GM08714 (cell line): Measurements from ENCODE around the gene TMEM123.

Experiments
- H3K4me3 ChIP-seq: fragments of 200-500 bp; sonication (Bioruptor generic); 2 replicates; pipeline ENCODE4 v1.5.1; 2014; ENCODE audit warnings: mild to moderate bottlenecking, low read length, inconsistent platforms
- ZNF274 ChIP-seq: IDR thresholded peaks from 2 replicates; pipeline ENCODE4 v1.6.1; 2012; ENCODE audit warnings: mild to moderate bottlenecking, low read depth, low read length

Gene TMEM123

DNA sequence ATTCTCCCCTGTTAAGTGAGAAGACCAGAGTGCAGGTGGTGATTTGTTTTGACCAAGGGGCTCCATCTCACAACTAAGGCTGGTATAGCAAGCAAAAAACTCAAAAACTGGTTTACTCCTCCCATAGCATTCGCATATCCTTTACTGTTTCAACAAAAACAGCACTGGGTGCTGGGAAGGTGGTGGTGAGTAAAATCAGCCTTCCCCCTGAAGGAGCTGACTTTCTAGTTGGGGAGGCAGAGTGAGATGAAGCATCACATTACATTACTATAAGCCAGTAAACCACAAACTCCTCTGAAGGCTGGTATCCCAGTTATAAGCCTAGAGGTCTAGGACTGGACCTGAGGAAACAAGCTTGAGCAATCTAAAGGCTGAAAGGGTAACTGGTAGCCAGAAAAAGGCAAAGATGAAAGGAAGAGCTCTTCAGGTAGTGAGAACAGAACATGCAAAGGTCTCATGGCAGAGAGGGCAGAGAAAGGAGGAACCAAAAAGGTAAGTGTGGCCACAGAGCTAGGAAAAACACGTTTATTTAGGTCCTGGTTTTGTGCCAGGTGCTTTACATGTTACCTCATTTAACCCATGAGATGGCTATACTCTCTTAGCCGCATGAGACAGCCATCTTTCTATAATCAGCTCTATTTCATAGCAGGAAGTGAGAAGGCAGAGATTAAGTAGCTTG is 22.3 kb downstream of the TMEM123 start:
- H3K4me3 ChIP-seq = peak overlapping the region; percentile 6; the same call in 1 of the 2 replicates
- no peak for TF ChIP-seq ZNF274

DNA sequence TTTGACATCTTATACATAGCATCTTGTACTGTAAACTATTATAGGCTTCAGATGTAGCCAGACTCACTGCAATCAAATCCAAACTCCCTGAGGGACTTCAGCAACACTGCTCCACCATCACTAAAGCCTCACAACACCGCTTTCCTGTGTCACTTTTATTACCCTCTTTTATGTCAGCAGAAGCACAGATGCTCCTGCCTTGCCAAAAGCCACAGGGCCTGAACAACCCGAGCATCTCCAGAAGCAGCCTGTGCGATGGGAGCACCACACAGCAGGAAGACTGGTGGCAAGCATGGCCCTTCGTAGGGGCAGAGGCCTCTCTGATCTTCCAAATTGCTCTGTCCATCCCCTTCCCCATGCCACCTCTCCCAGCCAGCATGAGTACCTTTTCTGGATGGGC is 22.9 kb downstream of the TMEM123 start:
- H3K4me3 ChIP-seq = peak overlapping the region; percentile 6; the same call in 1 of the 2 replicates
- no peak for TF ChIP-seq ZNF274

DNA sequence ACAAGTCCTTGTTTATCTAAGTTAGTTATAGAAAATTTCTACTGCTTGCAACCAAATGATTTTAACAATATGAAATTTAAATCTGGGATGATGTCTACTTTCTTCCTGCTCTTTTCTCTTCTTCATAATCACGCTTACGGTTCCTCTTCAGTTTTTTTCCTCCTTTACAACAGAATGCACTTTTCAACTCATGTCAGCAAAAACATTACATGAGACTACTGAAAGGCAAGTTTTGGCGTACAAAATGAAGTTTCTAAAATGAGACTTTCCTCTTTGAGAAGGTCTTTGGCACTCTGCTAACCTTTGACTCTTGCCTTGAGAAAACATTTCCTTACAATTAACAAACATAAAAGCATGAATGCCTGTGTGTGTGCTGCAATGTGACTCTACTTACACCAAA is 23.3 kb downstream of the TMEM123 start:
- no peak overlapping the region for H3K4me3 ChIP-seq

DNA sequence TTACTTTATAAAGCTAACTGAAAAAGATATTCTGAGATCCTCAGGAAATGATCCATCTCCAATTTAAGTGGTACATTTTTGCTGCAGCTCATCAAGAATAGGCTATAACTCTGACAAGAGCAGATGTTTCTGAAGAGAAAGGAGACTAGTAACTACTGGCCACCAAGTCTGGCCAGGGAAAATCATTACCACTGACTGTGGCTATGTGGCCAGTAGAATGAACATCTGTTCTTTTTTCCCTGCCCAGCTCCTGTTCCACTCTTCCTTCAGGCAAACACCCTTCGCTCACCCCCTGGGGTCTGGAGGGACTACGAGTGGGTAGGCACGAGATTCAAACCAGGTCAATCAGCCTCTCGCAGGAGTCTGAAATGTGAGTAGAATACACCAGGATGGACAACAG is 23.9 kb downstream of the TMEM123 start:
- no peak for TF ChIP-seq ZNF274
- H3K4me3 ChIP-seq = no peak overlapping the region

More for the DNA sequence above, 23.3 kb downstream of the TMEM123 start:
- TF ChIP-seq ZNF274 = no peak

DNA sequence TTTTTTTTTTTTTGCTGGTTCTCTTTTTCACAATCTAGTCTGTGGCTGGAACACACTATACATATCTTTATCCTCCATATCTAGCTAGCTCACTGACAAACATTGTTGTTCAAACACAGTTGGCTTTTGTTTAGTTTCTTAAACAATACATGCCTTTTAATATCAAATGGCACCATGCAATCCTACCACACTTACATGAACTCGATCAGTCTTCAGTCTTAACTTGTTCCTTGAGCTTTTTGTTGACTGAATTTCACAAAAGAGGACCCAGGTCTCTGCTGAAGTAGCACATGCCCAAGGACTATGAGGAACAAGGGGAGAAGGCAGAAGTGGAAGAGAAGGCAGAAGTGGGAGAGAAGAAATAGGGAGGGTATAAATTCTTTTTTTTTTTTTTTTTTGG is 25.5 kb downstream of the TMEM123 start:
- TF ChIP-seq ZNF274 = no peak
- no peak overlapping the region for H3K4me3 ChIP-seq

DNA sequence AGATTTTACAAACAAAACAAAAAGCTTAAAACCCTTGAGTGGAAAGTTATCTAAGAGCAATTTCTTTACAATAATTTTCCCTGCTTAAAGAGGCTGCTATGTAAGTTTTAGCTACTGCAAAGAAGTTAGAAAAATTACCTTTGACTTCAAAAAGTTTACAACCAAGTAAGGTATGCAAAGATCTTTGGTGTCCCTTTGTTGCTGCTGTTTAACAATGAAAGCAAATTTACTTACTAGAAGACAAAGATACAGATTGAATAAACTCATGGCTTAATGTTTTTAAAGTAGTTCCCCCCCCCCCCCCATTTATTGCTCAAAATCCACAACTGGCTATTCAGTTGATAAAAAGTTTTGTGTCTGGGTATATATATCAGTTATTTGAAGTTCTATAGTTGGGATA is 26.0 kb downstream of the TMEM123 start:
- no peak for TF ChIP-seq ZNF274
- no peak overlapping the region for H3K4me3 ChIP-seq

DNA sequence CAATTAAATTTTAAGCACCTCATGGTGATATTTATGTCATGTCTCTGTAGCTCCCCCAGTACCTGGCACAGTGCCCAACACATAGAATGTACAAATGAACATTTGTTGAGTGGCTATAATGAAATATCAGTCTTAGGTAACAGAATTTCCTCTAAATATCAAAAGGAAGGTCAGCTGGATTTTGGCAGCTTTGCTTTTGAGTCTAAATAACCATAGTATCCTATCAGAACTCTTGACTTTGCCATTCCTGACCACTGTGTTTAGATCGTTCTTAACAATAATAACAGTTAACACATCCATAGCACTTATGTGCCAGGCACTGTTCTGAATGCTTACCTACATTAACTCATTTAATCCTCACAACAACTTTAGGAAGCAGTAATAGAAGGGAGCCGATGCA is 26.6 kb downstream of the TMEM123 start:
- no peak for TF ChIP-seq ZNF274
- no peak overlapping the region for H3K4me3 ChIP-seq

DNA sequence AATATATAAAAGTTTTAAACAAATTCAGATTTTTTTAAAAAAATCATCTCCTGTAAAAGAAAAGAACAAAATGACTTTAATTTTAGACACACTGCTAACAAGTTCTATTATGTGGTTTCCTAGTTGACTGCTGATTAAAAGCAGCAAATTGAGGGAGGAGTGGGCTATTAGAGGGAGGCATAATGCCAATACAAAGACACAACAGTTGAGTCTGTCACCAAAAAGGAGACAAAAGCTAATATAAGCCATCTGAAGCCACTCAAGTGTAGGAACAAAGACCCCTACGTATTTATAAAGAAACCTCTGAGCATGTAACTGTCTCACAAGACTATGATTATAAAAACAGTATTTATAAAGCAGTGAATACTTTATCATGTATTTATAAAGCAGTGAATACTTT is 28.6 kb downstream of the TMEM123 start:
- TF ChIP-seq ZNF274 = no peak
- H3K4me3 ChIP-seq = no peak overlapping the region

DNA sequence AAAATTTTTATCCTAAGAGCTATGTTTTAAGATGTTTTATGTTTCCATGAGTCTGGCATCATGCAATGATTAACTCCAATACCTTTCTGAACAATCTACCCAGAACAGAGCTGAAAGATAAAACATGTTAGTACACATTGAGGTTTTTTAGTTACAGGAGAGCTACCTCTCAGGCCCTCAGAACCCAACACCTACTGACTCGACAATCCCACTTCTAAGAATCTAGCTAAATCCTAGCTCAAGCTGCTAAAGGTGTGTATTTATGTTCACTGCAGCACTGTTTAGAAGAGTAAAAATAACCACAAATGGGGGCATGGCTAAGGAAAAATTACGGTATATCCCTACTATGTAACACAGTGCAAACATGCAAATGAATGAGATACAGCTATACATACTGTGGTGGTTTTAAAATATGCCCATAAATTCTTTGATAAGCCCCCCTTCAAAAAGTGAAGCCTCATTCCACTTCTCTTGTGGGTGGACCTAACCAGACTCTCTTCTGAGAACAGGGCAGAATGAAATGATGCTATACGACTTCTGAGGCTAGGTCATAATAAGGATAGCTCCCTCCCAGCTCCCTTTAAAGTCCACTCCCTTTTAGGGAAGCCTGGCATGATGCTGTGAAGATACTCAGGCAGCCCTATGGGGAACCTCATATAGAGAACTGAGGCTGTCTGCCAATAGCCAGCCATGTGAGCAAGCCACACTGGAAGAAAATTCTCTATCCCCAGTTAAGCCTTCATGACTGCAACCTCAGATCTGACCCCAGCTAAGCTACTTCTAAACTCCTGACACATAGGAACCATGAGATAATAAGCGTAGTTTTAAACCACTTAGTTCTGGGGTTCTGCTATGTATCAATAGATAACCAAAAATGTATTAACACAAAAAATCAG is 29.5 kb downstream of the TMEM123 start:
- H3K4me3 ChIP-seq = no peak overlapping the region
- TF ChIP-seq ZNF274 = no peak

DNA sequence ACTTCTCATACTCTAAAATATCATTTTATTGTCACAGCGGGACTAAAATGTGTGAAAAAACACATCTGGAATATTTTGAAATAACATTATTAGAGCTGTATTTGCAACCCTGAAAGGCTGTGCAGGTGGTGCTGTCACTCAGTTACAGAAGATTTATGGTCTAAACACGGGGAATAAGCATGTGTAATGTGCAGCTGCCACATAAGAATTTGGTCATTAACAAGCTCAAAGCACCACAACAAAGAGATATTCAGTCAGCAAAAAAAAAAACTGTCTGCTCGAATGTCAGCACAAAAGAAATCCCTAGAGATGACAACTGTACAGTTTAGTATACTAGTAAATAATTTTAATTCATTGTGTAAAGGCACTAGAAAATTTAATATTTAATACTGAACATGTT is 31.3 kb downstream of the TMEM123 start:
- H3K4me3 ChIP-seq = no peak overlapping the region
- TF ChIP-seq ZNF274 = no peak

DNA sequence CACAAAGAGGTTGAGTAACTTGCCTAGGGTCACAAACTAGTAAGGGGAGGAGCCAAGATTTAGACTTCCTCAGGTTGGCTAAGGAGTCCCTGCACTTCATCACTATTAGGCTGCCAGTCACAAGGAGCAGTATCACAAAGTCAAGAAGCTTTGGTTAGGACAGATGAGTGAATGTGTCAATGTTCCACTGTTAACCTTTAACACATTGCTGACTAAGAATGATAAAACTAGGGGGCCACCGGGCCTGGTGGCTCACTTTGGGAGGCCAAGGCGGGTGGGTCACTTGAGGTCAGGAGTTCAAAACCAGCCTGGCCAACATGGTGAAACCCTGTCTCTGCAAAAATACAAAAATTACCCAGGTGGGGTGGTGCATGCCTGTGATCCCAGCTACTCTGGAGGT is 32.0 kb downstream of the TMEM123 start:
- TF ChIP-seq ZNF274 = no peak
- no peak overlapping the region for H3K4me3 ChIP-seq

DNA sequence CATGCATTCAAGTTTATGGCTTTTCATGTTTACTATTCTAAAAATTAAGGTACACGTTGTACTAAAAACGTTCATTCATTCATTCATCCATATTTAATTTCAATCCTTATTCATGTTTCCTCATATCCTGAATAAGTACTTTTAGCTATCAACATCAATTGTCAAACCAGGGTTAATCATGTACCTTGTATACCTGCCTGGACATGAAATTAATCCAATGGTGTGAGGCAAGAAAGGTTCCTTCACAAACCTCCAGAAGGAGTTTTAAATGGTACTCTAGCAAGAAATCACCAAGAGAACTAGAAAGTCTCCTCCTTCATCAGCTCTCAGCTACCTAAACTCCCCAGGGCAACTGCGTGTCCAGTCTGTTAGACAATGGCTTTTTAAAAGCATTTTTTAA is 33.4 kb downstream of the TMEM123 start:
- no peak overlapping the region for H3K4me3 ChIP-seq
- TF ChIP-seq ZNF274 = no peak

DNA sequence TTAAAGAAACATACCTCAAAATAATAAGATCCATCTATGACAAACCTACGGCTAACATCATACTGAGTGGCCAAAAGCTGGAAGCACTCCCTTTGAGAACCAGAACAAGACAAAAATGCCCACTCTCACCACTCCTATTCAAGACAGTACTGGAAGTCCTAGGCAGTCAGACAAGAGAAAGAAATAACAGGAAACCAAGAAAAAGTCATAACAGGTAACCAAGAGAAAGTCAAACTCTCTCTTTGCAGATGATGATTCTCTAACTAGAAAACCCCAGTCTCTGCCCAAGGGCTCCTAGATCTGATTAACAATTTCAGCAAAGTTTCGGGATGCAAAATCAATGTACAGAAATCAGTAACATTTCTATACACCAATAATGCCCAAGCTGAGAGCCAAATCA is 35.6 kb downstream of the TMEM123 start:
- H3K4me3 ChIP-seq = no peak overlapping the region
- no peak for TF ChIP-seq ZNF274

DNA sequence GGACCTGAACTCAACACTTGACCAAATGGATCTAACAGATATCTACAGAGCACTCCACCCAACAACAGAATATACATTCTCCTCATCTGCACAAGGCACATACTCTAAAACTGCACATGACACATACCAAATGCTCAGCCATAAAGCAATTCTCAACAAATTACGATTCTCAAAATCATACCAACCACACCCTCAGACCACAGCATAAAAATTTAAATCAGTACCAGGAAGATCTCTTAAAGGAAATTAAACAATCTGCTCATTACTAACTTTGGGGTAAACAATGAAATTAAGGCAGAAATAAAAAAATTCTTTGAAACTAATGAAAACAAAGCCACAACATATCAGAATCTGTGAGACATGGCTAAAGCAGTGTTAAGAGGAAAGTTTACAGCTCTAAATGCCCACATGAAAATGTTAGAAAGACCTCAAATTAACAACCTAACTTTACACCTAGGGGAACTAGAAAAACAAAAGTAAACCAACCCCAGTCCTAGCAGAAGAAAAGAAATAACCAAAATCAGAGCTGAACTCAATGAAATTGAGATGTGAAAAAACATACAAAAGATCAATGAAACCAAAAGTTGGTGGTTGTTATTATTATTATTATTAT is 37.2 kb downstream of the TMEM123 start:
- no peak for TF ChIP-seq ZNF274
- no peak overlapping the region for H3K4me3 ChIP-seq

DNA sequence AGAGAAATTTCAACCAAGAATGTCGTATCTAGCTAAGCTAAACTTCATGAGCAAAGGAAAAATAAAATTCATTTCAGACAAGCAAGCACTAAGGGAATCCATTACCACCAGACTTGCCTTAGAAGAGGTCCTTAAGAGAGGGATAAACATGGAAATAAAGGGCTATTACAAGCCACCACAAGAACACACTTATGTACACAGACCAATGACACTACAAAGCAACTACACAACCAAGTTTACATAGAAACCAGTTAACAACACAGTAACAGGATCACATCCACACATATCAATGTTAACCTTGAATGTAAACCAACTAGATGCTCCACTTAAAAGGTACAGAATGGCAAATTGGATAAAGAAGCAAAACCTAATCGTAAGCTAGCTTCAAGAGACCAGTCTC is 38.0 kb downstream of the TMEM123 start:
- no peak overlapping the region for H3K4me3 ChIP-seq
- no peak for TF ChIP-seq ZNF274
